HCT116 (cell line): ENCODE results near the gene SUCNR1.
"Not testable (repeated sequence)": the region's sequence is repeated elsewhere in the genome, so short reads cannot be mapped to it uniquely, and the experiment has no call there.

Experiments used
- CEBPB ChIP-seq: IDR thresholded peaks from 2 replicates; pipeline ENCODE4 v1.6.1; 2012; ENCODE audit warnings: low read depth
- POLR2A ChIP-seq: IDR thresholded peaks from 2 replicates; pipeline ENCODE4 v1.7.0; 2011; ENCODE audit warnings: borderline replicate concordance; ENCODE audit not compliant: insufficient read depth, insufficient read length; ENCODE audit errors: extremely low read depth
- POLR2AphosphoS5 ChIP-seq: IDR thresholded peaks from 2 replicates; pipeline ENCODE4 v1.6.1; 2011; ENCODE audit warnings: mild to moderate bottlenecking, low read depth, low read length, moderate library complexity
- YY1 ChIP-seq: IDR thresholded peaks from 2 replicates; pipeline ENCODE4 v1.6.1; 2011; ENCODE audit warnings: low read length, low read depth, moderate library complexity, mild to moderate bottlenecking; ENCODE audit not compliant: insufficient replicate concordance; ENCODE audit errors: extremely low read depth
- ZFX ChIP-seq: fragments of 450-650 bp; IDR thresholded peaks from 2 replicates; pipeline ENCODE4 v1.6.1; 2017
- TF ChIP-seq, protein P1 (sequence below), 3 experiments: fragments of 200-600 bp in 1 of 3; sonication (generic) in 1 of 3; IDR thresholded peaks in 2 of 3; conservative IDR thresholded peaks in 1 of 3; 2 replicates each; pipeline ENCODE4 v1.5.1; 2012 to 2017; ENCODE audit warnings: low read depth in 2 of 3, low read length in 2 of 3, antibody characterized with exemption in 1 of 3, borderline replicate concordance in 1 of 3, control low read depth in 1 of 3, mild to moderate bottlenecking in 1 of 3, mixed read lengths in 1 of 3, mixed run types in 1 of 3, moderate library complexity in 1 of 3; ENCODE audit not compliant: insufficient read depth in 1 of 3

DNA sequence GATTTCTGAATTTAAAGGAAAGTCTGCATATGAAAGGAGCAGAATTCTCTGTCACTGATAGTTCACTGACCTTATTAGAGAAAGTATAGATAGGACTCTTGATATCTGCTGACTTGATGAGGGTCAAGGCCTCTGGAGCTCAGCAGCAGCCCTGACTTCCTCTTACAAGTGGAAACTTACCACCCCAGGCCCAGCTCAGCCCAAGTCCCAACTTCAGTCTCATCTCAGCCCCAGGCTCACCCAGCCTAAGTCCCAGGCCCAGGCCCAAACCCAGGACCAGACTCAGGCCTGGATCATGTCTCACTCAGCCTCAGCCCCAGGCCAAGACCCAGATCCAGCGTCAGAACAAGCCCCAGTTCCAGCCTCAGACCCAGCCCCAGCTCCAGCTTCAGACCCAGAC lies 24.7 kb downstream of the SUCNR1 start:
- TF ChIP-seq POLR2A, CEBPB, POLR2AphosphoS5, YY1, ZFX: not testable (repeated sequence)
- TF ChIP-seq, protein P1, sequence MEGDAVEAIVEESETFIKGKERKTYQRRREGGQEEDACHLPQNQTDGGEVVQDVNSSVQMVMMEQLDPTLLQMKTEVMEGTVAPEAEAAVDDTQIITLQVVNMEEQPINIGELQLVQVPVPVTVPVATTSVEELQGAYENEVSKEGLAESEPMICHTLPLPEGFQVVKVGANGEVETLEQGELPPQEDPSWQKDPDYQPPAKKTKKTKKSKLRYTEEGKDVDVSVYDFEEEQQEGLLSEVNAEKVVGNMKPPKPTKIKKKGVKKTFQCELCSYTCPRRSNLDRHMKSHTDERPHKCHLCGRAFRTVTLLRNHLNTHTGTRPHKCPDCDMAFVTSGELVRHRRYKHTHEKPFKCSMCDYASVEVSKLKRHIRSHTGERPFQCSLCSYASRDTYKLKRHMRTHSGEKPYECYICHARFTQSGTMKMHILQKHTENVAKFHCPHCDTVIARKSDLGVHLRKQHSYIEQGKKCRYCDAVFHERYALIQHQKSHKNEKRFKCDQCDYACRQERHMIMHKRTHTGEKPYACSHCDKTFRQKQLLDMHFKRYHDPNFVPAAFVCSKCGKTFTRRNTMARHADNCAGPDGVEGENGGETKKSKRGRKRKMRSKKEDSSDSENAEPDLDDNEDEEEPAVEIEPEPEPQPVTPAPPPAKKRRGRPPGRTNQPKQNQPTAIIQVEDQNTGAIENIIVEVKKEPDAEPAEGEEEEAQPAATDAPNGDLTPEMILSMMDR (IDR thresholded peaks at IDR 0.05 in 2 of 3, conservative IDR thresholded peaks at IDR 0.05 in 1 of 3; ENCODE audit: borderline replicate concordance in 1 of 3, insufficient read depth in 1 of 3, low read depth in 2 of 3, low read length in 2 of 3): not testable (repeated sequence)
